Measurements from ENCODE around the gene PPARG.
A peak's percentile ranks its signal among the peaks of the same experiment; 100 is the strongest.

The PPARG gene

DNA sequence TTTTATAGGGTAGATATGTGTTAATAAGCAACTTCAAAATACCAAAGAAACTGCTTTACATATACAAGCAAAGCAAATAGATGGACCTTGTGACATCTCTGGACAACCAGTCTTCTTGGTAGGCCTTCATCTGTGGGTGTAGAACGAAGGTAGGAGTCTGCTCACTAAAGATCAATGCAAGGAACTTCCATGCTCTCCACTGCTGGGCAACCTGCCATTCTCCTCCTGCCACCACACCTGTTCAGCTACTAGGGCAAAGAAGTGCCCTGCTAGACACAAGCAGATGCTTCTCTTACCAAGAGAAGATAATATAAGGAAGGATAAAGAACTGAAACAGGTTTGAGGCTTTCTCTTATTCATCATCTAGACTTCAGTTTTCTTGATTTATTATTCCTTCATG, 12.6 kb downstream of the PPARG start:
- H3K27me3 ChIP-seq (ENCODE audit: insufficient read depth, poor library complexity, severe bottlenecking) = no peaks in the 10 kb centered on the region
- no peak overlapping the region for H3K4me3 ChIP-seq (replicated peaks; ENCODE audit: insufficient read depth, low read length)
- TF ChIP-seq GABPA (IDR thresholded peaks at IDR 0.05; ENCODE audit: low read depth) (no peak), SPI1 (IDR thresholded peaks at IDR 0.05; ENCODE audit: borderline replicate concordance, low read depth) (no peak), POLR2AphosphoS5 (IDR thresholded peaks at IDR 0.05; ENCODE audit: low read depth) (no peak)
- TF ChIP-seq, protein P1, sequence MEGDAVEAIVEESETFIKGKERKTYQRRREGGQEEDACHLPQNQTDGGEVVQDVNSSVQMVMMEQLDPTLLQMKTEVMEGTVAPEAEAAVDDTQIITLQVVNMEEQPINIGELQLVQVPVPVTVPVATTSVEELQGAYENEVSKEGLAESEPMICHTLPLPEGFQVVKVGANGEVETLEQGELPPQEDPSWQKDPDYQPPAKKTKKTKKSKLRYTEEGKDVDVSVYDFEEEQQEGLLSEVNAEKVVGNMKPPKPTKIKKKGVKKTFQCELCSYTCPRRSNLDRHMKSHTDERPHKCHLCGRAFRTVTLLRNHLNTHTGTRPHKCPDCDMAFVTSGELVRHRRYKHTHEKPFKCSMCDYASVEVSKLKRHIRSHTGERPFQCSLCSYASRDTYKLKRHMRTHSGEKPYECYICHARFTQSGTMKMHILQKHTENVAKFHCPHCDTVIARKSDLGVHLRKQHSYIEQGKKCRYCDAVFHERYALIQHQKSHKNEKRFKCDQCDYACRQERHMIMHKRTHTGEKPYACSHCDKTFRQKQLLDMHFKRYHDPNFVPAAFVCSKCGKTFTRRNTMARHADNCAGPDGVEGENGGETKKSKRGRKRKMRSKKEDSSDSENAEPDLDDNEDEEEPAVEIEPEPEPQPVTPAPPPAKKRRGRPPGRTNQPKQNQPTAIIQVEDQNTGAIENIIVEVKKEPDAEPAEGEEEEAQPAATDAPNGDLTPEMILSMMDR (IDR thresholded peaks at IDR 0.05; ENCODE audit: insufficient read depth, low read length) = no peak
- TF ChIP-seq, protein P2, sequence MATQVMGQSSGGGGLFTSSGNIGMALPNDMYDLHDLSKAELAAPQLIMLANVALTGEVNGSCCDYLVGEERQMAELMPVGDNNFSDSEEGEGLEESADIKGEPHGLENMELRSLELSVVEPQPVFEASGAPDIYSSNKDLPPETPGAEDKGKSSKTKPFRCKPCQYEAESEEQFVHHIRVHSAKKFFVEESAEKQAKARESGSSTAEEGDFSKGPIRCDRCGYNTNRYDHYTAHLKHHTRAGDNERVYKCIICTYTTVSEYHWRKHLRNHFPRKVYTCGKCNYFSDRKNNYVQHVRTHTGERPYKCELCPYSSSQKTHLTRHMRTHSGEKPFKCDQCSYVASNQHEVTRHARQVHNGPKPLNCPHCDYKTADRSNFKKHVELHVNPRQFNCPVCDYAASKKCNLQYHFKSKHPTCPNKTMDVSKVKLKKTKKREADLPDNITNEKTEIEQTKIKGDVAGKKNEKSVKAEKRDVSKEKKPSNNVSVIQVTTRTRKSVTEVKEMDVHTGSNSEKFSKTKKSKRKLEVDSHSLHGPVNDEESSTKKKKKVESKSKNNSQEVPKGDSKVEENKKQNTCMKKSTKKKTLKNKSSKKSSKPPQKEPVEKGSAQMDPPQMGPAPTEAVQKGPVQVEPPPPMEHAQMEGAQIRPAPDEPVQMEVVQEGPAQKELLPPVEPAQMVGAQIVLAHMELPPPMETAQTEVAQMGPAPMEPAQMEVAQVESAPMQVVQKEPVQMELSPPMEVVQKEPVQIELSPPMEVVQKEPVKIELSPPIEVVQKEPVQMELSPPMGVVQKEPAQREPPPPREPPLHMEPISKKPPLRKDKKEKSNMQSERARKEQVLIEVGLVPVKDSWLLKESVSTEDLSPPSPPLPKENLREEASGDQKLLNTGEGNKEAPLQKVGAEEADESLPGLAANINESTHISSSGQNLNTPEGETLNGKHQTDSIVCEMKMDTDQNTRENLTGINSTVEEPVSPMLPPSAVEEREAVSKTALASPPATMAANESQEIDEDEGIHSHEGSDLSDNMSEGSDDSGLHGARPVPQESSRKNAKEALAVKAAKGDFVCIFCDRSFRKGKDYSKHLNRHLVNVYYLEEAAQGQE (IDR thresholded peaks at IDR 0.05; ENCODE audit: insufficient replicate concordance, low read depth) = no peak
- no peak for DNase-seq (ENCODE audit: low read depth in 1 of 2, low spot score in 1 of 2)
- H3K27ac ChIP-seq (replicated peaks) = no peak overlapping the region

DNA sequence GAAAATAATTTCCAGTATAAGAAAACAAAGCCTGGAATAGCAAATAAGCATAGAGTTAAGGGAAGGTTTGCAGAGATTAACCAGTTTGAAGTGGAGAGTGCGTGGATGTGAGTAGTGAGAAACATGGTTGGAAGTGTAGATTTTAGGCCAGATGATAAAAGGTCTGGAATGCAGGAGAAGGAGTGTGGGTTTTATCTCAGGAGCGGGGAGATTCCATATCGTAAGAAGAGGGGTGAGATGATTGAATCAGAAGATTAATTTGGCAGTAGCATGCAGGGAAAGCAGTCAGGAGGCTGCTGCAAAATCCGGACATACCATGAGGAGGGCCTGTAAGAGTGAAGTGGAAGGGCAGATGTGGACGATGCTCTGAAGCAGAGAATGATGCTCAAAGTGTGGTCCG, 13.7 kb downstream of the PPARG start:
- no peak for DNase-seq (ENCODE audit: low read depth in 1 of 2, low spot score in 1 of 2)
- no peak overlapping the region for H3K27ac ChIP-seq (replicated peaks)
- no peak for TF ChIP-seq GABPA (IDR thresholded peaks at IDR 0.05; ENCODE audit: low read depth)
- TF ChIP-seq, protein P2 (IDR thresholded peaks at IDR 0.05; ENCODE audit: insufficient replicate concordance, low read depth) = no peak
- TF ChIP-seq, protein P1 (IDR thresholded peaks at IDR 0.05; ENCODE audit: insufficient read depth, low read length) = no peak
- no peak overlapping the region for H3K4me3 ChIP-seq (replicated peaks; ENCODE audit: insufficient read depth, low read length)
- no peaks in the 10 kb centered on the region for H3K27me3 ChIP-seq (ENCODE audit: insufficient read depth, poor library complexity, severe bottlenecking)

DNA sequence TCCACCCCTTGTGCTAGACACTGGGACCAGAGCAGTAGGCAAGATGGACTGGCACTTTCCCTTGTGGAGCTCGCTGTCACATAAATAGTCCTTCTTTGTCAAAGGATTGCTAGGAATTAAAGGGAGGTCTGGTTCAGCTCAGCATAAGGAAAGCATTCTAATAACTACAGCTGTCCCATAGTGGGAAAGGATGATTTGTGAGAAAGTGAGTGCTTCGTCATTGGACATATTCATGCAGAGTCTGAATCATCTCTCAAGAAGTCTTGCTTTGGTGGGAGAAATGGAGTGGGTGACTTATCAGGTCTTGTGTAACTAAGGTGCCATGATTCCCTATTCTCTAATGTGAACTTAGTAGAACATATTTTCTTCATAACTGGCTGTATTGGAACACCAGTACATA, 14.7 kb downstream of the PPARG start:
- Histone ChIP-seq H3K27ac (replicated peaks) (peak overlapping the region; percentile 36), H3K4me3 (replicated peaks; ENCODE audit: insufficient read depth, low read length) (no peak overlapping the region), H3K27me3 (ENCODE audit: insufficient read depth, poor library complexity, severe bottlenecking) (no peaks in the 10 kb centered on the region)
- no peak for TF ChIP-seq GABPA (IDR thresholded peaks at IDR 0.05; ENCODE audit: low read depth)
- TF ChIP-seq, protein P2 (IDR thresholded peaks at IDR 0.05; ENCODE audit: insufficient replicate concordance, low read depth) = no peak
- TF ChIP-seq SPI1 (IDR thresholded peaks at IDR 0.05; ENCODE audit: borderline replicate concordance, low read depth) = no peak
- TF ChIP-seq, protein P1 (IDR thresholded peaks at IDR 0.05; ENCODE audit: insufficient read depth, low read length) = no peak
- TF ChIP-seq POLR2AphosphoS5 (IDR thresholded peaks at IDR 0.05; ENCODE audit: low read depth) = no peak
- DNase-seq (ENCODE audit: low read depth in 1 of 2, low spot score in 1 of 2) = peak in 1 of 2 experiments; percentile 57
